ENCODE data around the gene ZNF785. TPM values are rescaled to one million over a fixed set of nuclear protein-coding genes. Genes with fewer than 3 reads are reported as not detected.

The ZNF785 gene
- total RNA-seq, 2 experiments from 2014 or later, result 12.9 to 13.3 TPM

DNA sequence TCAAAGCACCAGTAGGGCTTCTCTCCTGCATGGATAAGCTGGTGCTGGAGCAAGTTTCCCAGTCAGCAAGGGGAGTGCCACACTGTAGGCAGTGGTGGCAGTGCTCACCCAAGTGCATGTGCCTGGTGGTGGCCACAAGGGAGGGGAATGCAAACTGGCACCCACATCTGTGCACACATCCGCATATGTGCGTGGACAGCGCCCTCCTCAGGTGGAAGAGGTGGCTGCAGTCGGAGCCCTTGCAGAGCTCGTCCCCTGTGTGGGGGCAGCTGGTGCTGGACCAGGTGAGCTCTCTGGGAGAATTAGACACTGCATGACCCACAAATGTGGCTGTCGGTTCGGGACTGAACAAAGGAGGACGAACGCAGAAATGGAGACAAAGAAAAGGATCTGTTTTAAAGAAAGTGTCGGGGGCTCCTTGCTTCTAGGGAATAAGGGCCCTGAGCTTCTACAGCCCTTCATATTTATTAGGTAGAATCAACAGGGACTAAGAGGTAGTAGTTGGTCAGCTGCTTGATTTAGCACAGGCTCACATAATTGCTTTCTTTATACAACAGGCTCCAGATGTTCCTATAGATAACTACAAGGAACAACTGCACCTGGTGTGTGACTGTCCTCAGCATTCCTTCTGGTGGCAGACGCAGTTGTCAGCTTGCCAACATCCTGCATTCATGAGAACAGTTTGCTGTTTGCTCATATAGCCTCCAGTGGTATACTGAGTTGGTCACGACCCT, 30.0 kb upstream of the ZNF785 start:
- POLR2A ChIA-PET, result interaction anchor here (0.8 to 1.6 kb wide), 7 partner anchors 17 to 198 kb away, joined by 3 to 6 read pairs (median 3); partner anchors contain the start of genes DCTPP1, PRR14 and ZNF747
- H3K9me3 Mint-ChIP-seq, result no peaks in the 10 kb centered on the region
- H3K36me3 Mint-ChIP-seq (ENCODE audit: low read depth), result no peaks in the 10 kb centered on the region
- peaks cover 17% of the 10 kb centered on the region for H3K27me3 Mint-ChIP-seq
- H3K27ac Mint-ChIP-seq, result no peak overlapping the region
- DNase-seq, result peak; percentile 85
- CTCF ChIA-PET, result interaction anchor here (0.6 to 4.2 kb wide), 35 partner anchors 9 to 560 kb away, joined by 3 to 57 read pairs (median 4); partner anchors contain the start of genes DCTPP1, FBRS, PRR14 and ZNF688
- peaks cover 12% of the 10 kb centered on the region for H3K4me1 Mint-ChIP-seq
- no peak overlapping the region for H3K4me3 Mint-ChIP-seq

DNA sequence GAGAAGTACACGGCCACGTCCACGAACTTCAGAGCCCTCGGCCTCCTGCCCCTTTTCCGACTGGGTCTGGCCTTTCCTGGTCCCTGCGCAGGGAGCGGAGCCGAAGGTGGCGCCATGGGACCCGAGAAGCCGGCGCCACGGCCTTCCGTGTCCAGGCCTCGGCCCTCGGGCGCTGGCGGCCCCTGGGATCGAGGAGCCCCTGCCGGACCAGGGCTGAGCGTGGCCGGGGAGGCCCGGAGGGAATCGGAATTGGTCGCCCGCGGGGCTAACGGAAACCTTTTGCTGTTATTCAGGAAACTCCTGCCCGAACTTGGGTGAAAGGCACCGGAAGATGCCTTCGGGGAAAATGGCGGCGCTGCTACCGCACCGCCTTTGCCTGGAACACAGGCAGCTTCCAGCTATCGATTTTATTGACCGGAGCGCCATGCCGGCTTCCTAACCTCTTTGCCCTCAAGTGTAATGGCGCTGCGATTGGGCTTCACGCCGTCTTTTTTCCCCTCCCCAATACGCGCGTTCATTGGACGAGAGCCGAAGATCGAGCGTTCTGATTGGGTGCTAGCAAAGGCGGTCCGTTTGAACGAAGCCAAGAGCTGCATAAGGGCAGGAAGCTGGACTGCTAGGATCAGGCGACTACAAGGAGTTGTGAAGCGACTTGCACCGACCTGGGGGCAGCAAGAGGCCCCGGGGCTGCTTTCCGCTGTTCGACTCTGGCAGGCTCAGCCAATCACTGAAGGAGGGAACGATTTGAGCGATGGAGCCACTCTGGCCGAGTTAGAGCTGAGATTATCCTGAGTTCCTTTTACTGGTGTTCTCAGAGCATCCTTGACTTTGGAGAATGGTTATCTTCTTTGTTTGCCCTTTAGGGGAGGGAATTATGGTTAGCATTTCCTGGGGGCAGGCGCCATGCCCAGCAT, 24.7 kb upstream of the ZNF785 start, which contains the start of gene ZNF689:
Gene ZNF689, minus strand, starts transcription at position 464 of the 914 bp plus-strand sequence. Its CDS starts 348 bp downstream, at position 116.
- ChIA-PET POLR2A (interaction anchor here (0.6 to 2.9 kb wide), 29 partner anchors 8 to 544 kb away, joined by 3 to 22 read pairs (median 5); partner anchors contain the start of genes ALDOA, DCTPP1, FBRS and PRR14), CTCF (interaction anchor here (0.6 to 4.9 kb wide), 20 partner anchors 10 to 794 kb away, joined by 3 to 38 read pairs (median 4); partner anchors contain the start of genes DCTPP1, FBRS, PAGR1 and PRR14)
- DNase-seq, result peak; percentile 96
- H3K27me3 Mint-ChIP-seq, result no peaks in the 10 kb centered on the region
- H3K9me3 Mint-ChIP-seq, result no peaks in the 10 kb centered on the region
- peak within 1 kb of the TSS; percentile 83 for H3K4me3 Mint-ChIP-seq
- peaks cover 29% of the 10 kb centered on the region for H3K4me1 Mint-ChIP-seq
- H3K27ac Mint-ChIP-seq, result peak within 1 kb of the TSS; percentile 90
- peaks cover 22% of the 10 kb centered on the region for H3K36me3 Mint-ChIP-seq (ENCODE audit: low read depth)

DNA sequence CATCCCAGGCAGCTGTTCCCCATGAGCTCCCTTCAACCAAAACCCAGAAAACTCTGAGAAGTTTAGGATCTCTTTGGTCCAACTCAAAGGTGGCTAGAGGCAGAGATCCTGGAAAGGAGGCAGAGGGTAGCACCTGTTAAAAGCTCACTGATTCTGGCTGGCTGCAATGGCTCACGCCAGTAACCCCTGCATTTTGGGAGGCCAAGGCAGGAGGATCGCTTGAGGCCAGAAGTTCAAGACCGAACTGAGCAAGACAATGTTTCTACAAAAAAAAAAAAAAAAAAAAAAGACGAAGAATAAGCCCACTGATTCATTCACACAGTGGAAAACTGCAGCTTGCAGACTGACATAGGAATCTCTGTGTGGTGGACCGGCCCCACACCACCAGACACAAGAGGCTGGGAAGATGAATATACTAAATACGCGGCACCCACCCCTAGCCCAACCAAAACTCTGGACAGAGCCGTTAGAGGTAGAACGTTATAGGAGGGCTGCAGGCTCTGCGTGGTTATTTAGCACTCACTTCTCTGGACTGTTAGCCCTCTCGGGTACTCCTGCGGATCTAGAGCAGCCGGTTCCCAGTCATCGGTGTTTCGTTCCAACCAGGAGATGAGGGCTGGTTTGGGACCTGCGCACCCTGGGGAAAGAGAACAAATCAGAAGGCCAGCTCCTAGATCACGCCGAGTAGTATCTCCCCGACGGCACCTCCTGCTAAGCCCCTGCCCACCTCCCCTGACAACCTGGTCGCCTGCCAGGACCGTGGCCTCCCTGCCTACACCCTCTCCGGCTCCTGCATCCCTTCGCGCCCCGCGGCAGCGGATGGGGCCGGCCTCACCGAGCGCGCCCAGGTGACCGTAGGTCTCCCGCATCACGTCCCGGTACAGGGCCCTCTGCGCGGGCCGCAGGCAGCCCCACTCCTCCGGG, 23.8 kb upstream of the ZNF785 start:
- Mint-ChIP-seq H3K4me3 (peak overlapping the region; percentile 83), H3K27me3 (no peaks in the 10 kb centered on the region), H3K27ac (peak overlapping the region; percentile 90), H3K9me3 (no peaks in the 10 kb centered on the region), H3K36me3 (ENCODE audit: low read depth) (peaks cover 31% of the 10 kb centered on the region), H3K4me1 (peaks cover 29% of the 10 kb centered on the region)
- ChIA-PET POLR2A (interaction anchor here (0.6 to 2.9 kb wide), 24 partner anchors 8 to 543 kb away, joined by 3 to 22 read pairs (median 5); partner anchors contain the start of genes ALDOA, FBRS, PRR14 and SEPTIN1), CTCF (interaction anchor here (0.7 to 4.9 kb wide), 14 partner anchors 9 to 517 kb away, joined by 3 to 38 read pairs (median 4); partner anchors contain the start of genes DCTPP1, FBRS, TBX6 and ZNF747)
- peak; percentile 59 for DNase-seq

DNA sequence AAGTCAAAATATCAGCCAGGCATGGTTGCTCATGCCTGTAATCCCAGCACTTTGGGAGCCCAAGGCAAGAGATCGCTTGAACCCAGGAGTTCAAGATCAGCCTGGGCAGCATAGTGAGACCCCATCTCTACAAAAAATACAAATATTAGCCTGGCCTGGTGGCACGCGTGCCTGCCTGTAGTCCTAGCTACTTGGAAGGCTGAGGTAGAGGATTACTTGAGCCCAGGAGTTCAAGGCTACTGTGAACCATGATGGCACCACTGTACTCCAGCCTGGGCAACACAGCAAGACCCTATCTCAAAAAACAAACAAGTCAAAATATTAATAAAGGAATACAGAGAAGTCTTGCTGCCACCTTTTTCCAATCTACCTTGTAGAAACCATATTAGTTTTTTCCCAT, 20.5 kb upstream of the ZNF785 start:
- Mint-ChIP-seq H3K4me1 (peaks cover 23% of the 10 kb centered on the region), H3K36me3 (ENCODE audit: low read depth) (peaks cover 52% of the 10 kb centered on the region), H3K27ac (no peak overlapping the region), H3K4me3 (no peak overlapping the region), H3K9me3 (no peaks in the 10 kb centered on the region), H3K27me3 (no peaks in the 10 kb centered on the region)
- no peak for DNase-seq
- POLR2A ChIA-PET, result interaction anchor here (0.7 kb wide), 1 partner anchor 94 kb away, joined by 3 read pairs; no protein-coding TSS in a partner anchor
- CTCF ChIA-PET, result interaction anchor here (0.9 to 2.4 kb wide), 4 partner anchors 8 to 176 kb away, joined by 3 to 8 read pairs (median 4); partner anchors contain the start of gene DCTPP1

DNA sequence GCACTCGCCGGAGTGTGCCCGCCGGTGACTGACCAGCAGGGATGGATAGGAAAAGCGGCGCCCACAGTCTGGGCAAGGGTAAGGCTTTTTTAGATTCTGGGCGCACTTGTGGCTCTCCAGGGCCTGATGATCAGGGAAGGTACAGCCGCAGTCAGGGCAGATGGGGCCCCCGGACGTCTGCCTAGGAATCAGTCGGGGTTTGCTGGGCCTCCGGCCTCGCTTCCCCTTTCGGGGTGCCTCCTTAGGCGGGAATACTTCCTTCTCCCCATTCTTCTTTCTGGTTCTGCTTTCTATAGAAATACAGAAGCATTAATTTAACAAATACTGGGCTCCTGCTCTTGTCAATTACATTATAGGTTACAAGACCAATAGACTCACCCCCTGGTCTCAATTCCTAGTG, 19.7 kb upstream of the ZNF785 start:
- CTCF ChIA-PET, result interaction anchor here (0.9 kb wide), 1 partner anchor 70 kb away, joined by 3 read pairs; no protein-coding TSS in a partner anchor
- Mint-ChIP-seq H3K9me3 (no peaks in the 10 kb centered on the region), H3K27ac (no peak overlapping the region), H3K36me3 (ENCODE audit: low read depth) (peaks cover 55% of the 10 kb centered on the region), H3K4me1 (peaks cover 17% of the 10 kb centered on the region), H3K4me3 (no peak overlapping the region), H3K27me3 (no peaks in the 10 kb centered on the region)
- DNase-seq, result no peak
- POLR2A ChIA-PET, result no interaction called here

DNA sequence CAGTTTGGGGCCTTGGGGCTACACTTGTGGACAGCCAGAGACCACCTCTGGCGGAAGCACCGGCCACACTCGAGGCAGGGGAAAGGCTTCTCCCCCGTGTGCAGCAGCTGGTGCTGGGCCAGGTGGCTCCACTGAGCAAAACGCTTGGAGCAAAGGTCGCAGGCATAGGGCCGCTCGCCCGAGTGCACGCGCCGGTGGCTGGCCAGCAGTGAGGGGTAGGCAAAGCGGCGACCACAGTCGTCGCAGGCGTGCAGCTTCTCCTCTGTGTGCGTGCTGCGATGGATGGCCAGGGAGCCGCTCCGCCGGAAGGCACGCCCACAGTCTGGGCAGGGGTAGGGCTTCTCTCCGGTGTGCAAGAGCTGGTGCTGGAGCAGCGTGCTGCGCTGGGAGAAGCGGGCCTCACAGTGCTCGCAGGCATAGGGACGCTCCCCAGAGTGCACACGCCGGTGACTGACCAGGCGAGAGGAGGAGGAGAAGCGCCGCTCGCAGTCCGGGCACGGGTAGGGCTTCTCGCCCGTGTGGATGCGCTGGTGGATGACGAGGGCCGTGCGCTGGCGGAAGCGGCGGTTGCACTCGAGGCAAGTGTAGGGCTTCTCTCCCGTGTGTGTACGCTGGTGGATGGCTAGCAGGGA, 18.9 kb upstream of the ZNF785 start:
- peaks cover 17% of the 10 kb centered on the region for H3K4me1 Mint-ChIP-seq

DNA sequence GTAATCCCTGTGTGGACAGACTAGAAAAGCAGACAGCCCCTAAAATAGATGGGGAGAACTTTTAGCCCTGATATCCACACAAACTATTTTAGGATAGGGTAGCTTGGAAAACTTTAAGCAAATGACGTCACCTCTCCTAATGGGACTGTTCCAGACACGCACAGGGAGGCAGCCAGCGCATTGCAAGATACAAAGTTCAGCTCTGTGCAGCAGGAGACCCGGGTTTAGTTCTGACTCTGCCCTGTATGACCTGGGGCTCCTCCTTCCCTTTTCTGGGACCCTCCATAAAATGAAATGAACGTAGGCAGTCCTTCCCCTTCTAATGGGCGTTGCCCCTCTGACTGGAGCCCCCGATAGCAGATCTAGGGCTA, 18.4 kb upstream of the ZNF785 start:
- DNase-seq, result no peak
- no peak overlapping the region for H3K27ac Mint-ChIP-seq
- ChIA-PET POLR2A (interaction anchor here (2.0 kb wide), 1 partner anchor 19 kb away, joined by 6 read pairs; the partner anchor contains the start of gene ZNF785), CTCF (interaction anchor here (1.4 to 2.8 kb wide), 4 partner anchors 10 to 74 kb away, joined by 4 to 13 read pairs (median 5); no protein-coding TSS in a partner anchor)
- no peak overlapping the region for H3K4me3 Mint-ChIP-seq
- peaks cover 13% of the 10 kb centered on the region for H3K4me1 Mint-ChIP-seq
- H3K27me3 Mint-ChIP-seq, result no peaks in the 10 kb centered on the region
- H3K36me3 Mint-ChIP-seq (ENCODE audit: low read depth), result peaks cover 55% of the 10 kb centered on the region
- no peaks in the 10 kb centered on the region for H3K9me3 Mint-ChIP-seq

More for the DNA sequence above, 18.9 kb upstream of the ZNF785 start:
- peaks cover 55% of the 10 kb centered on the region for H3K36me3 Mint-ChIP-seq (ENCODE audit: low read depth)
- no peak overlapping the region for H3K4me3 Mint-ChIP-seq
- H3K27me3 Mint-ChIP-seq, result no peaks in the 10 kb centered on the region
- DNase-seq, result no peak
- H3K9me3 Mint-ChIP-seq, result no peaks in the 10 kb centered on the region
- ChIA-PET CTCF (interaction anchor here (1.5 to 2.8 kb wide), 2 partner anchors 11 to 15 kb away, joined by 4 to 13 read pairs; no protein-coding TSS in a partner anchor), POLR2A (no interaction called here)
- no peak overlapping the region for H3K27ac Mint-ChIP-seq

DNA sequence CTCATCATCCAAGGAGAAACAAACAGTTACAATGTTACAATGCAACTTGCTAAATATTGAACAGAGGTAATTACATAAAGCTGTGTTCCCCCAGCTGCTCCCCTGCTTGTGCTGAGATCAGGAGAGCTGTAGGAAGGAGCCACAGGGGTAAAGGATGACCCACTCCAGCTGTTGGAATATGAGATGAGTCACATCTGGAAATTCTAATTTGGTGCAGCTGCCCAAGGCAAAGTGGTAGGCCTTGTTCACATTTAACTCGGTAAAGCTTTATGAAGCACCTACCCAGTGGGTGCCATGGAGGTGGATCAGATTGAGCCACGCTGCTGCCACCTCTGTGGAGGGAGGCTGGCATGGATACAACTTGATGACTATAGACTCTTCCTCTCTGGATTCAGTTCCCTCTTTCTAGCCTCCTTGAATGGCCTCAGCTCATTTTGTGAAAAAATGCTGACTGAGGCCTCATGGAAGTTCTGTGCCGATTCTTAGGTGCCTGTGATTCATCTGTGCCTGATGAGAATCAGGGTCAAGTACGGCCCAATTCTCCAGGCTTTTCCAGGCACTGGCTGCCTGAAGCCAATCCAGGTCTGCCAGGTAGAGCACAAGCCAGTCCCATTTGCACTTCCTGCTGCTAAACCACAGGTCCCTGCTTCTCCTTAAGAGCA, 17.2 kb upstream of the ZNF785 start:
- Mint-ChIP-seq H3K4me1 (peaks cover 11% of the 10 kb centered on the region), H3K9me3 (no peaks in the 10 kb centered on the region), H3K36me3 (ENCODE audit: low read depth) (peaks cover 50% of the 10 kb centered on the region), H3K27ac (no peak overlapping the region), H3K4me3 (no peak overlapping the region), H3K27me3 (no peaks in the 10 kb centered on the region)
- POLR2A ChIA-PET, result interaction anchor here (0.7 to 2.0 kb wide), 11 partner anchors 8 to 173 kb away, joined by 3 to 7 read pairs (median 4); partner anchors contain the start of genes DCTPP1, ZNF688, ZNF689 and ZNF747
- no peak for DNase-seq
- CTCF ChIA-PET, result interaction anchor here (0.8 to 2.8 kb wide), 8 partner anchors 8 to 173 kb away, joined by 3 to 13 read pairs (median 4); partner anchors contain the start of genes DCTPP1 and ZNF747

DNA sequence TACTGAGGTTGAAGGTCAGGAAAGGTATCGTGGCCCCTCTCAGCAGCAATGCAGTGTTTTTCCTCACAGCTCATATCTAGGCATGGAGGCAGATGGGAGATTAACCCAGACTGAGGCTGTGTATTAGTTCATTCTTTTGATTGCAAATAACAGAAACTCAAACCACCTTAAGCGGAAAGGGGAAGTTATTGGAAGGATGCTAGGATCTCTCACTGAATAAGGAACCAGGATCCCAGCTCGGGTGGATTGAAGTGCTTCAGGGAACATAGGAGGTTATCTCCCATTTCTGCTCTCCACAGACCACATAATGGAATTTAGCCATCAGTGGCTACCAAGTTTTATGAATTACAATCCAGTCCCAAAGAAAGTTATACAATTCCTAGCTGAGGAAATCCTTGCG, 16.5 kb upstream of the ZNF785 start:
- no peak for DNase-seq
- H3K27me3 Mint-ChIP-seq, result no peaks in the 10 kb centered on the region
- POLR2A ChIA-PET, result interaction anchor here (1.1 to 2.0 kb wide), 7 partner anchors 8 to 84 kb away, joined by 3 to 7 read pairs (median 4); partner anchors contain the start of genes ZNF688, ZNF689 and ZNF785
- H3K4me3 Mint-ChIP-seq, result no peak overlapping the region
- no peak overlapping the region for H3K27ac Mint-ChIP-seq
- H3K36me3 Mint-ChIP-seq (ENCODE audit: low read depth), result peaks cover 45% of the 10 kb centered on the region
- peaks cover 9% of the 10 kb centered on the region for H3K4me1 Mint-ChIP-seq
- CTCF ChIA-PET, result interaction anchor here (0.8 to 2.8 kb wide), 6 partner anchors 8 to 172 kb away, joined by 3 to 13 read pairs (median 6); partner anchors contain the start of genes DCTPP1 and ZNF747
- no peaks in the 10 kb centered on the region for H3K9me3 Mint-ChIP-seq

DNA sequence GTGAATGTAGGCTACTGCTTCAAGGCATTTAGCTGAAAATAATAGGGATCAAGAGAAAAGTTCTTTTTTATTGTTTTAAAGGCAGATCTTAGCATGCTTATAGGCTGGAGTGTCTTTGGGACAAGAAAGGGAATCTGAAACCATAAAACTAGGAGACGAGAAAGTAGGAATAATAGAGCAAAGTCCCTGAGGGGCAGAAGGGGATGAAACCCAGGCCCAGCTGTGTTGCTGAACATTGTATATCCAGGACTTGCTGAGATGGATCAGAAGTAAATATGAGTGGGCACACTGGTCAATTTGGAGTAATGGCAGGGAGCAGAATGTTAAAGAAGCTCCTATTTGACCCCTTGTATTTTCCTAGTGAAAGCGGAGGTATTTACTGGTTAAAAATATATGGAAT, 15.4 kb upstream of the ZNF785 start:
- DNase-seq, result no peak
- H3K36me3 Mint-ChIP-seq (ENCODE audit: low read depth), result peaks cover 40% of the 10 kb centered on the region
- H3K4me3 Mint-ChIP-seq, result no peak overlapping the region
- H3K4me1 Mint-ChIP-seq, result peaks cover 7% of the 10 kb centered on the region
- no peak overlapping the region for H3K27ac Mint-ChIP-seq
- no peaks in the 10 kb centered on the region for H3K9me3 Mint-ChIP-seq
- no peaks in the 10 kb centered on the region for H3K27me3 Mint-ChIP-seq
- CTCF ChIA-PET, result interaction anchor here (0.5 to 5.6 kb wide), 5 partner anchors 9 to 171 kb away, joined by 3 to 39 read pairs (median 6); partner anchors contain the start of genes DCTPP1 and ZNF689
- POLR2A ChIA-PET, result interaction anchor here (1.2 to 1.5 kb wide), 2 partner anchors 10 to 74 kb away, joined by 3 read pairs; partner anchors contain the start of gene ZNF689
